Cardiac muscle cell (in vitro differentiated cells and primary cell): Measurements from ENCODE around the gene PSPN. TPM values are rescaled to one million over a fixed set of nuclear protein-coding genes. Genes with fewer than 3 reads are reported as not detected.
A peak's percentile ranks its signal among the peaks of the same experiment; 100 is the strongest.
"Not testable (repeated sequence)": the region's sequence is repeated elsewhere in the genome, so short reads cannot be mapped to it uniquely, and the experiment has no call there.

Source experiments
- DNase-seq, 2 donors: peaks; one replicate each; pipeline versions ENCODE4 v3.0.0 to v3.0.0-alpha.2; 2010 to 2017; ENCODE audit warnings: low read depth in 1 of 2, low spot score in 1 of 2
- H3K27ac ChIP-seq: fragments of 200-600 bp; sonication (generic); 2 replicates; pipeline ENCODE4 v1.5.1; 2016
- H3K27me3 ChIP-seq: fragments of 200-600 bp; sonication (generic); 2 replicates; pipeline ENCODE4 v1.6.0; 2016; ENCODE audit warnings: control low read depth
- H3K36me3 ChIP-seq: fragments of 200-600 bp; sonication (generic); 2 replicates; pipeline ENCODE4 v1.5.1; 2016; ENCODE audit warnings: control low read depth
- H3K4me1 ChIP-seq: fragments of 200-600 bp; sonication (generic); 2 replicates; pipeline ENCODE4 v1.8.1; 2017; ENCODE audit warnings: low read depth, mild to moderate bottlenecking, mixed run types
- H3K4me3 ChIP-seq: fragments of 200-600 bp; sonication (generic); 2 replicates; pipeline ENCODE4 v1.5.1; 2016; ENCODE audit warnings: mild to moderate bottlenecking
- H3K9me3 ChIP-seq: fragments of 200-600 bp; sonication (generic); 2 replicates; pipeline ENCODE4 v1.5.1; 2017; ENCODE audit warnings: low read depth, mild to moderate bottlenecking, control low read depth
- CTCF ChIP-seq: IDR thresholded peaks from 2 replicates; pipeline ENCODE4 v1.5.1; 2012; ENCODE audit warnings: low read depth, mild to moderate bottlenecking, low read length
- polyA plus RNA-seq: library from polyadenylated mRNA; unstranded; fragments of >200 nt; fragmentation: Nextera tagmentation; extraction: Ambion mirVana; gene quantifications from 2 replicates; pipeline ENCODE4 v1.2.1, GENCODE V29; 2016
- total RNA-seq: library from RNA; depleted of rRNA; stranded (reverse); fragments of >200 nt; gene quantifications from 2 replicates; pipeline ENCODE4 v1.2.3, GENCODE V29; 2016

Gene PSPN
- total and polyA plus RNA-seq, 2 experiments from 2014 or later, result 3.0 TPM

- no peak overlapping the region for H3K27ac ChIP-seq
- no peaks in the 10 kb centered on the region for H3K9me3 ChIP-seq
- no peaks in the 10 kb centered on the region for H3K27me3 ChIP-seq
- no peak for DNase-seq
- no peak for TF ChIP-seq CTCF
- peaks cover 5% of the 10 kb centered on the region for H3K36me3 ChIP-seq
- no peak overlapping the region for H3K4me3 ChIP-seq
- H3K4me1 ChIP-seq, result no peaks in the 10 kb centered on the region
Observed at GRCh38 chr19:6409346-6409745, 33.6 kb upstream of the PSPN start.

- no peaks in the 10 kb centered on the region for H3K4me1 ChIP-seq
- no peak overlapping the region for H3K27ac ChIP-seq
- H3K4me3 ChIP-seq, result no peak overlapping the region
- DNase-seq, result no peak
- H3K36me3 ChIP-seq, result no peaks in the 10 kb centered on the region
- no peaks in the 10 kb centered on the region for H3K9me3 ChIP-seq
- TF ChIP-seq CTCF, result no peak
- no peaks in the 10 kb centered on the region for H3K27me3 ChIP-seq
Observed at GRCh38 chr19:6406401-6406800, 30.7 kb upstream of the PSPN start.

GRCh38 chr19:6402837-6403608 is 27.3 kb upstream of the PSPN start:
- DNase-seq, result peak in 1 of 2 donors; percentile 89
- no peak for TF ChIP-seq CTCF
- no peaks in the 10 kb centered on the region for H3K36me3 ChIP-seq
- no peaks in the 10 kb centered on the region for H3K9me3 ChIP-seq
- H3K27me3 ChIP-seq, result no peaks in the 10 kb centered on the region
- no peak overlapping the region for H3K27ac ChIP-seq
- no peaks in the 10 kb centered on the region for H3K4me1 ChIP-seq
- H3K4me3 ChIP-seq, result no peak overlapping the region

- Histone ChIP-seq H3K27me3 (no peaks in the 10 kb centered on the region), H3K4me3 (no peak overlapping the region), H3K27ac (no peak overlapping the region), H3K4me1 (no peaks in the 10 kb centered on the region), H3K36me3 (no peaks in the 10 kb centered on the region), H3K9me3 (no peaks in the 10 kb centered on the region)
- TF ChIP-seq CTCF, result no peak
- DNase-seq, result no peak
Observed at GRCh38 chr19:6402058-6402457, 26.3 kb upstream of the PSPN start.

- DNase-seq, H3K27ac ChIP-seq, H3K4me1 ChIP-seq, H3K9me3 ChIP-seq, H3K4me3 ChIP-seq, H3K36me3 ChIP-seq, H3K27me3 ChIP-seq: not testable (repeated sequence)
Observed at GRCh38 chr19:6400062-6400944, 24.6 kb upstream of the PSPN start.

- Histone ChIP-seq H3K9me3 (no peaks in the 10 kb centered on the region), H3K27me3 (no peaks in the 10 kb centered on the region), H3K4me1 (peaks cover 7% of the 10 kb centered on the region), H3K4me3 (no peak overlapping the region), H3K36me3 (no peaks in the 10 kb centered on the region), H3K27ac (no peak overlapping the region)
- TF ChIP-seq CTCF, result no peak
- no peak for DNase-seq
Observed at GRCh38 chr19:6396305-6396704, 20.6 kb upstream of the PSPN start.
